OCI-LY3 (cell line): ENCODE measurements around the gene A4GALT.

Source experiments
- EZH2phosphoT487 ChIP-seq: fragments of 200-600 bp; shearing (Covaris generic); IDR thresholded peaks from 2 replicates; pipeline ENCODE4 v1.6.1; 2018; ENCODE audit warnings: antibody characterized with exemption, mixed run types, low read depth
- TF ChIP-seq, protein P1 (sequence below): fragments of 200-600, 300-600 bp; sonication (generic); IDR thresholded peaks from 2 replicates; pipeline ENCODE4 v1.5.1; 2014; ENCODE audit warnings: antibody characterized with exemption, low read length, low read depth

- TF ChIP-seq, protein P1, sequence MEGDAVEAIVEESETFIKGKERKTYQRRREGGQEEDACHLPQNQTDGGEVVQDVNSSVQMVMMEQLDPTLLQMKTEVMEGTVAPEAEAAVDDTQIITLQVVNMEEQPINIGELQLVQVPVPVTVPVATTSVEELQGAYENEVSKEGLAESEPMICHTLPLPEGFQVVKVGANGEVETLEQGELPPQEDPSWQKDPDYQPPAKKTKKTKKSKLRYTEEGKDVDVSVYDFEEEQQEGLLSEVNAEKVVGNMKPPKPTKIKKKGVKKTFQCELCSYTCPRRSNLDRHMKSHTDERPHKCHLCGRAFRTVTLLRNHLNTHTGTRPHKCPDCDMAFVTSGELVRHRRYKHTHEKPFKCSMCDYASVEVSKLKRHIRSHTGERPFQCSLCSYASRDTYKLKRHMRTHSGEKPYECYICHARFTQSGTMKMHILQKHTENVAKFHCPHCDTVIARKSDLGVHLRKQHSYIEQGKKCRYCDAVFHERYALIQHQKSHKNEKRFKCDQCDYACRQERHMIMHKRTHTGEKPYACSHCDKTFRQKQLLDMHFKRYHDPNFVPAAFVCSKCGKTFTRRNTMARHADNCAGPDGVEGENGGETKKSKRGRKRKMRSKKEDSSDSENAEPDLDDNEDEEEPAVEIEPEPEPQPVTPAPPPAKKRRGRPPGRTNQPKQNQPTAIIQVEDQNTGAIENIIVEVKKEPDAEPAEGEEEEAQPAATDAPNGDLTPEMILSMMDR, result no peak
- TF ChIP-seq EZH2phosphoT487, result no peak
Observed at GRCh38 chr22:42766860-42767259, 46.2 kb upstream of the A4GALT start.
